CD14-positive monocyte (primary cell): ENCODE measurements around the gene SRPRB. TPM values are rescaled to one million over a fixed set of nuclear protein-coding genes. Genes with fewer than 3 reads are reported as not detected.

Experiments used
- DNase-seq, 3 donors: peaks; one replicate each; pipeline ENCODE4 v3.0.0-alpha.2; 2011 to 2022
- H2AFZ ChIP-seq: 2 replicates; pipeline ENCODE4 v1.6.0; 2012; ENCODE audit warnings: mild to moderate bottlenecking, low read depth, low read length, inconsistent platforms; ENCODE audit not compliant: insufficient read depth, poor library complexity, severe bottlenecking
- H3K27ac ChIP-seq, 2 donors: 1 replicate in 1 of 2; 2 replicates in 1 of 2; pipeline ENCODE4 v1.5.1; 2012 to 2013; ENCODE audit warnings: low read length in 2 of 2, control low read depth in 1 of 2, inconsistent platforms in 1 of 2, low read depth in 1 of 2, mild to moderate bottlenecking in 1 of 2
- H3K27me3 ChIP-seq, 2 donors: one replicate each; pipeline versions ENCODE4 v1.6.0 to v1.6.1; 2011 to 2013; ENCODE audit warnings: low read length in 2 of 2; ENCODE audit not compliant: control insufficient read depth in 2 of 2, insufficient read depth in 2 of 2
- H3K36me3 ChIP-seq, 2 donors: replicated peaks in 1 of 2; 1 replicate in 1 of 2; 2 replicates in 1 of 2; pipeline versions ENCODE4 v1.5.1 to v1.6.1; 2012 to 2013; ENCODE audit warnings: low read length in 2 of 2, control low read depth in 1 of 2, inconsistent platforms in 1 of 2, mild to moderate bottlenecking in 1 of 2; ENCODE audit not compliant: insufficient read depth in 2 of 2, control insufficient read depth in 1 of 2
- H3K4me1 ChIP-seq, 2 donors: 1 replicate in 1 of 2; 2 replicates in 1 of 2; pipeline versions ENCODE4 v1.5.1 to v1.6.1; 2012 to 2013; ENCODE audit warnings: low read length in 2 of 2, control low read depth in 1 of 2, inconsistent platforms in 1 of 2, mild to moderate bottlenecking in 1 of 2, moderate library complexity in 1 of 2; ENCODE audit not compliant: insufficient read depth in 2 of 2, control insufficient read depth in 1 of 2
- H3K4me2 ChIP-seq: replicated peaks from 2 replicates; pipeline ENCODE3; 2012; ENCODE audit warnings: low read length, moderate library complexity, mild to moderate bottlenecking; ENCODE audit not compliant: poor library complexity, severe bottlenecking; ENCODE audit errors: extremely low read depth
- H3K4me3 ChIP-seq, 3 experiments: fragments of 200-600 bp in 1 of 3; sonication (generic) in 1 of 3; replicated peaks in 1 of 3; 1 replicate in 2 of 3; 2 replicates in 1 of 3; pipeline ENCODE4 v1.5.1; 2011 to 2013; ENCODE audit warnings: low read length in 3 of 3, mild to moderate bottlenecking in 3 of 3, control low read depth in 2 of 3, low read depth in 2 of 3, inconsistent platforms in 1 of 3, moderate library complexity in 1 of 3
- H3K79me2 ChIP-seq: 2 replicates; pipeline ENCODE4 v1.6.0; 2012; ENCODE audit warnings: mild to moderate bottlenecking, control low read depth, inconsistent platforms, low read length, moderate library complexity; ENCODE audit not compliant: insufficient read depth
- H3K9ac ChIP-seq: 2 replicates; pipeline ENCODE4 v1.6.0; 2017; ENCODE audit warnings: low read length, mild to moderate bottlenecking; ENCODE audit not compliant: insufficient read depth, poor library complexity, severe bottlenecking
- H3K9me3 ChIP-seq, 2 donors: replicated peaks in 1 of 2; 1 replicate in 1 of 2; 2 replicates in 1 of 2; pipeline versions ENCODE4 v1.5.1 to v1.6.1; 2012 to 2013; ENCODE audit warnings: low read length in 2 of 2, control low read depth in 1 of 2; ENCODE audit not compliant: control insufficient read depth in 1 of 2, insufficient read depth in 1 of 2
- H4K20me1 ChIP-seq: 2 replicates; pipeline ENCODE4 v1.6.0; 2012; ENCODE audit warnings: mild to moderate bottlenecking, low read length, control low read depth, moderate library complexity; ENCODE audit not compliant: insufficient read depth
- H3K27ac Mint-ChIP-seq, 7 donors: one replicate each; pipeline ENCODE4 v1.8.0; 2020; ENCODE audit warnings: mild to moderate bottlenecking in 7 of 7, mixed read lengths in 7 of 7, moderate library complexity in 6 of 7, inconsistent platforms in 2 of 7
- H3K27me3 Mint-ChIP-seq, 3 donors: one replicate each; pipeline ENCODE4 v1.8.0; 2021 to 2022; ENCODE audit warnings: low read depth in 3 of 3, mild to moderate bottlenecking in 3 of 3, mixed read lengths in 3 of 3, moderate library complexity in 3 of 3, inconsistent platforms in 1 of 3
- H3K36me3 Mint-ChIP-seq, 2 donors: one replicate each; pipeline ENCODE4 v1.8.0; 2020; ENCODE audit warnings: mixed read lengths in 2 of 2, inconsistent platforms in 1 of 2, mild to moderate bottlenecking in 1 of 2
- H3K4me1 Mint-ChIP-seq: one replicate; pipeline ENCODE4 v1.8.0; 2020; ENCODE audit warnings: mild to moderate bottlenecking, mixed read lengths
- H3K4me3 Mint-ChIP-seq, 2 donors: one replicate each; pipeline ENCODE4 v1.8.0; 2020; ENCODE audit warnings: mild to moderate bottlenecking in 2 of 2, mixed read lengths in 2 of 2, moderate library complexity in 1 of 2
- H3K9me3 Mint-ChIP-seq, 7 donors: one replicate each; pipeline ENCODE4 v1.8.0; 2020 to 2022; ENCODE audit warnings: mixed read lengths in 7 of 7, mild to moderate bottlenecking in 6 of 7, moderate library complexity in 6 of 7, inconsistent platforms in 2 of 7
- WGBS: methylation state at CpG from one replicate; pipeline ENCODE4 v1.1.5; 2013; ENCODE audit warnings: missing lambda C conversion rate; ENCODE audit not compliant: insufficient coverage; 5-methylcytosine and 5-hydroxymethylcytosine counted together
- intact Hi-C, 2 donors: fragments of 100-400 bp; cut with micrococcal nuclease; formaldehyde crosslinking; loops; one replicate each; pipeline versions ENCODE4 v1.15.0 to v1.15.1; 2023
- polyA plus RNA-seq, 3 donors: library from polyadenylated mRNA; depleted of rRNA in 1 of 3; unstranded in 2 of 3; stranded (reverse) in 1 of 3; fragments of 300-500 nt in 2 of 3; fragments of >200 nt in 1 of 3; fragmentation: Illumina TruSeq in 2 of 3; gene quantifications; 1 replicate in 2 of 3; 2 replicates in 1 of 3; pipeline ENCODE4 v1.2.3, GENCODE V29; 2012 to 2021
- TF ChIP-seq, protein P1 (sequence below): fragments of 200-600 bp; IDR thresholded peaks from one replicate; pipeline ENCODE4 v1.8.0; 2022; ENCODE audit warnings: antibody characterized with exemption, mild to moderate bottlenecking

The SRPRB gene
- polyA plus RNA-seq, 3 donors, result 6.1 to 30.6 (median 29.9) TPM

DNA sequence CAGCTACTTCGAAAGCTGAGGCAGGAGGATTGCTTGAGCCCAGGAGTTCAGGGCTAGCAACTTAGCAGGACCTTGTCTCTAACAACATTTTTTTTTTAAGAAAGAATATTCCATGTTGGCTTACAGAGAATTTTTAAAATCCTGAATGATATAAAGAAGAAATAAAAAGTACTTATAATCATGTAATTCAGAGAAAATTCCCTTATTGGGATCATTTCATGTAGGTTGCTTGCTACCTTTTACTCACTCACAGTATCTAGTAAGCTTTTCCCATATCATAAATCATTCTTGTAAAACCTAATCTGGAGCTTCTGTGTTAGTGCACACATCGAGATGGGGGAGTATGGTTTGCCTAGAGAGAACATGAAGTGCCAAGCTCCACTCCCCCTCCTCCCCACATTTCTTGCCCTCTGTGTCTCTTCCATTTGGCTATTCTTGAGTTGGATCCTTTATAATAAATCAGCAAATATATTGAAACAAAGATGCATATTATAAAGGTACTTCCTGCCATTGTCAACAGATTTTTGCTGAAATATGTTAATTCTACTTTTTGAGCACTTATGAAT is 45.8 kb upstream of the SRPRB start:
- H3K4me2 ChIP-seq, result no peak overlapping the region
- no peaks in the 10 kb centered on the region for H3K79me2 ChIP-seq
- H3K27ac Mint-ChIP-seq, result no peak overlapping the region
- no peak overlapping the region for H3K9ac ChIP-seq
- no peak for DNase-seq
- peaks cover 3 to 9% (median 7%) of the 10 kb centered on the region in 3 donors for H3K27me3 Mint-ChIP-seq
- no peaks in the 10 kb centered on the region for H3K36me3 Mint-ChIP-seq
- H3K4me1 ChIP-seq, result no peaks in the 10 kb centered on the region
- peaks cover 0 to 2% (median 0%) of the 10 kb centered on the region in 7 donors for H3K9me3 Mint-ChIP-seq
- H3K4me1 Mint-ChIP-seq, result peaks cover 6% of the 10 kb centered on the region
- H3K4me3 Mint-ChIP-seq, result no peak overlapping the region
- no peaks in the 10 kb centered on the region for H3K9me3 ChIP-seq
- TF ChIP-seq, protein P1, sequence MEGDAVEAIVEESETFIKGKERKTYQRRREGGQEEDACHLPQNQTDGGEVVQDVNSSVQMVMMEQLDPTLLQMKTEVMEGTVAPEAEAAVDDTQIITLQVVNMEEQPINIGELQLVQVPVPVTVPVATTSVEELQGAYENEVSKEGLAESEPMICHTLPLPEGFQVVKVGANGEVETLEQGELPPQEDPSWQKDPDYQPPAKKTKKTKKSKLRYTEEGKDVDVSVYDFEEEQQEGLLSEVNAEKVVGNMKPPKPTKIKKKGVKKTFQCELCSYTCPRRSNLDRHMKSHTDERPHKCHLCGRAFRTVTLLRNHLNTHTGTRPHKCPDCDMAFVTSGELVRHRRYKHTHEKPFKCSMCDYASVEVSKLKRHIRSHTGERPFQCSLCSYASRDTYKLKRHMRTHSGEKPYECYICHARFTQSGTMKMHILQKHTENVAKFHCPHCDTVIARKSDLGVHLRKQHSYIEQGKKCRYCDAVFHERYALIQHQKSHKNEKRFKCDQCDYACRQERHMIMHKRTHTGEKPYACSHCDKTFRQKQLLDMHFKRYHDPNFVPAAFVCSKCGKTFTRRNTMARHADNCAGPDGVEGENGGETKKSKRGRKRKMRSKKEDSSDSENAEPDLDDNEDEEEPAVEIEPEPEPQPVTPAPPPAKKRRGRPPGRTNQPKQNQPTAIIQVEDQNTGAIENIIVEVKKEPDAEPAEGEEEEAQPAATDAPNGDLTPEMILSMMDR, result no peak
- H3K4me3 ChIP-seq, result no peak overlapping the region
- H3K27me3 ChIP-seq, result peaks cover 0 to 2% of the 10 kb centered on the region in 2 donors
- no peak overlapping the region for H3K27ac ChIP-seq
- no peaks in the 10 kb centered on the region for H4K20me1 ChIP-seq
- intact Hi-C loops, result no loop called here
- WGBS, result no CpG with 5 or more reads among the region's 2 CpGs
- H2AFZ ChIP-seq, result no peak overlapping the region
- no peaks in the 10 kb centered on the region for H3K36me3 ChIP-seq

DNA sequence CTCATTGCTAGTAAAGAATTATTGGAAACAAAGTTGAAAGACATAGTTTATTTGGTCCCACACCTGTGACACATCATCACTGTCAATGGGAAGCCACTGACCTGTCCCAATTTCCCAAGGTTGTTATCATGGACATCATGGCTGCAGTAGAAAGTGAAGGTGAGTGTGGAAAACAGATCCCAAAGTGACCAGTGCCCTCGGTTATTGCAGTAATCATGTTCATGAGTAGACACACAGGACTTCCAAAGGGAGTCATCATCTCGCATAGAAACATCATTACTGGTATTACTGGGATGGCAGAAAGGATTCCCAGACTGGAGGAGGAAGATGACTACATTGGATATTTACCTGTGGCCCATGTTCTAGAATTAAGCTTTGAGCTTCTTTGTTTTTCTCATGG is 44.7 kb upstream of the SRPRB start:
- Histone ChIP-seq H3K4me3 (no peak overlapping the region), H3K27me3 (peaks cover 0 to 2% of the 10 kb centered on the region in 2 donors), H3K4me2 (no peak overlapping the region), H3K79me2 (no peaks in the 10 kb centered on the region), H3K9me3 (no peaks in the 10 kb centered on the region), H3K9ac (no peak overlapping the region), H3K36me3 (no peaks in the 10 kb centered on the region), H2AFZ (no peak overlapping the region), H4K20me1 (no peaks in the 10 kb centered on the region), H3K4me1 (no peaks in the 10 kb centered on the region), H3K27ac (no peak overlapping the region)
- Mint-ChIP-seq H3K27me3 (peaks cover 3 to 9% (median 8%) of the 10 kb centered on the region in 3 donors), H3K36me3 (no peaks in the 10 kb centered on the region), H3K4me3 (no peak overlapping the region), H3K4me1 (peaks cover 6% of the 10 kb centered on the region), H3K9me3 (peaks cover 0 to 2% (median 0%) of the 10 kb centered on the region in 7 donors), H3K27ac (no peak overlapping the region)
- 100% methylated on average over 2 of the region's 2 CpGs for WGBS
- TF ChIP-seq, protein P1, result no peak
- intact Hi-C loops, result no loop called here
- DNase-seq, result no peak
